Caco-2 (cell line): ENCODE measurements around the gene FBXO24. TPM values are rescaled to one million over a fixed set of nuclear protein-coding genes. Genes with fewer than 3 reads are reported as not detected.

Experiments
- BruUV-seq: library from RNA; stranded (reverse); fragments of 400-500 nt; replicated peaks from 2 replicates; lab custom pipeline; 2021; lab: Mats Ljungman, UMichigan
- CTCF ChIA-PET: fragments of 300-600 bp; sonication (Branson Sonifier 250); formaldehyde crosslinking; loops from one replicate; lab custom pipeline; 2022; ENCODE audit warnings: antibody characterized with exemption; lab: Charles Lee
- POLR2A ChIA-PET: fragments of 300-600 bp; sonication (Branson Sonifier 250); formaldehyde crosslinking; loops from one replicate; lab custom pipeline; 2022; ENCODE audit warnings: antibody characterized with exemption; lab: Charles Lee
- DNase-seq, 2 experiments: peaks; one replicate each; pipeline versions ENCODE4 v3.0.0 to v3.0.0-alpha.2; 2020 to 2022
- H3K27me3 ChIP-seq: replicated peaks from 2 replicates; pipeline ENCODE4 v1.6.0; 2011; ENCODE audit warnings: low read length; ENCODE audit not compliant: control insufficient read depth, insufficient read depth
- H3K36me3 ChIP-seq: 2 replicates; pipeline ENCODE4 v1.5.1; 2011; ENCODE audit warnings: low read length; ENCODE audit not compliant: control insufficient read depth, insufficient read depth
- H3K4me1 ChIP-seq: fragments of 250-450 bp; sonication (Bioruptor Pico); 2 replicates; pipeline ENCODE4 v1.5.1; 2020; ENCODE audit warnings: mild to moderate bottlenecking
- H3K4me3 ChIP-seq: 2 replicates; pipeline ENCODE4 v1.5.1; 2011; ENCODE audit warnings: low read depth, mild to moderate bottlenecking, control low read depth, low read length
- H3K9me3 ChIP-seq: fragments of 250-450 bp; sonication (Bioruptor Pico); 2 replicates; pipeline ENCODE4 v1.5.1; 2020; ENCODE audit warnings: mild to moderate bottlenecking, moderate library complexity
- H3K27ac Mint-ChIP-seq: one replicate; pipeline ENCODE4 v1.8.0; 2022; ENCODE audit warnings: mixed read lengths; ENCODE audit not compliant: unreplicated experiment
- H3K27me3 Mint-ChIP-seq: one replicate; pipeline ENCODE4 v1.8.0; 2022; ENCODE audit warnings: mixed read lengths; ENCODE audit not compliant: insufficient read depth, unreplicated experiment
- H3K36me3 Mint-ChIP-seq: one replicate; pipeline ENCODE4 v1.8.0; 2022; ENCODE audit warnings: mild to moderate bottlenecking, mixed read lengths; ENCODE audit not compliant: insufficient read depth, unreplicated experiment
- H3K4me1 Mint-ChIP-seq: one replicate; pipeline ENCODE4 v1.8.0; 2022; ENCODE audit warnings: low read depth, mixed read lengths; ENCODE audit not compliant: unreplicated experiment
- H3K4me3 Mint-ChIP-seq: one replicate; pipeline ENCODE4 v1.8.0; 2022; ENCODE audit warnings: mild to moderate bottlenecking, moderate library complexity, mixed read lengths; ENCODE audit not compliant: unreplicated experiment
- H3K9me3 Mint-ChIP-seq: one replicate; pipeline ENCODE4 v1.8.0; 2022; ENCODE audit warnings: mixed read lengths; ENCODE audit not compliant: unreplicated experiment
- CTCF ChIP-seq, 2 experiments: fragments of 200-600 bp in 1 of 2; IDR thresholded peaks; 1 replicate in 1 of 2; 2 replicates in 1 of 2; pipeline versions ENCODE4 v1.5.1 to v1.8.0; 2011 to 2022; ENCODE audit warnings: antibody characterized with exemption in 1 of 2, control low read depth in 1 of 2, inconsistent platforms in 1 of 2, low read depth in 1 of 2, low read length in 1 of 2, mild to moderate bottlenecking in 1 of 2, moderate library complexity in 1 of 2; ENCODE audit not compliant: insufficient read depth in 1 of 2, severe bottlenecking in 1 of 2, unreplicated experiment in 1 of 2
- intact Hi-C: fragments of 100-400 bp; cut with micrococcal nuclease; formaldehyde crosslinking; loops from one replicate; pipeline ENCODE4 v1.10.0; 2022; ENCODE audit not compliant: unreplicated experiment
- total RNA-seq: library from RNA; stranded (reverse); gene quantifications from 2 replicates; pipeline ENCODE4 v1.2.3, GENCODE V29; 2022

The FBXO24 gene
- total RNA-seq, 1 experiment from 2014 or later = 1.5 TPM

GRCh38 chr7:100604976-100605911 lies 19.1 kb downstream of the FBXO24 start:
- Mint-ChIP-seq H3K27ac (peak overlapping the region; percentile 74), H3K4me1 (no peaks in the 10 kb centered on the region), H3K4me3 (peak overlapping the region; percentile 91), H3K27me3 (no peaks in the 10 kb centered on the region), H3K36me3 (peaks cover 14% of the 10 kb centered on the region), H3K9me3 (no peaks in the 10 kb centered on the region)
- H3K27me3 ChIP-seq = no peaks in the 10 kb centered on the region
- intact Hi-C loops = loop anchor here (1.0 to 2.0 kb wide), 6 partner anchors 18 to 120 kb away; partner anchors contain the start of genes FBXO24, GNB2 and LRCH4
- no peaks in the 10 kb centered on the region for H3K9me3 ChIP-seq
- CTCF ChIA-PET = interaction anchor here (0.6 to 2.2 kb wide), 4 partner anchors 19 to 100 kb away, joined by 6 to 10 read pairs (median 7); partner anchors contain the start of genes FBXO24, LRCH4 and POP7
- POLR2A ChIA-PET = interaction anchor here (1.8 kb wide), 1 partner anchor 20 kb away, joined by 10 read pairs; the partner anchor contains the start of genes FBXO24 and LRCH4
- H3K36me3 ChIP-seq = no peaks in the 10 kb centered on the region
- H3K4me1 ChIP-seq = peaks cover 16% of the 10 kb centered on the region
- no TSS peak for BruUV-seq
- TF ChIP-seq CTCF (IDR thresholded peaks at IDR 0.05; ENCODE audit: insufficient read depth in 1 of 2, low read depth in 1 of 2, low read length in 1 of 2, severe bottlenecking in 1 of 2, unreplicated experiment in 1 of 2) = no peak
- H3K4me3 ChIP-seq = peak overlapping the region; percentile 67
- DNase-seq = peak; percentile 78 to 80

GRCh38 chr7:100606313-100606712 lies 20.2 kb downstream of the FBXO24 start:
- no TSS peak for BruUV-seq
- Mint-ChIP-seq H3K4me1 (no peaks in the 10 kb centered on the region), H3K36me3 (peaks cover 17% of the 10 kb centered on the region), H3K9me3 (no peaks in the 10 kb centered on the region), H3K4me3 (peak overlapping the region; percentile 91), H3K27me3 (no peaks in the 10 kb centered on the region), H3K27ac (no peak overlapping the region)
- CTCF ChIA-PET = interaction anchor here (1.5 to 2.2 kb wide), 3 partner anchors 20 to 99 kb away, joined by 6 to 10 read pairs (median 6); partner anchors contain the start of genes FBXO24, LRCH4 and POP7
- peak overlapping the region; percentile 67 for H3K4me3 ChIP-seq
- no peaks in the 10 kb centered on the region for H3K27me3 ChIP-seq
- H3K36me3 ChIP-seq = no peaks in the 10 kb centered on the region
- no peak for TF ChIP-seq CTCF (IDR thresholded peaks at IDR 0.05; ENCODE audit: insufficient read depth in 1 of 2, low read depth in 1 of 2, low read length in 1 of 2, severe bottlenecking in 1 of 2, unreplicated experiment in 1 of 2)
- H3K9me3 ChIP-seq = no peaks in the 10 kb centered on the region
- peaks cover 17% of the 10 kb centered on the region for H3K4me1 ChIP-seq
- no peak for DNase-seq
- intact Hi-C loops = no loop called here
- POLR2A ChIA-PET = interaction anchor here (1.8 kb wide), 1 partner anchor 21 kb away, joined by 10 read pairs; the partner anchor contains the start of genes FBXO24 and LRCH4

GRCh38 chr7:100607111-100607510 lies 21.0 kb downstream of the FBXO24 start:
- Mint-ChIP-seq H3K27ac (no peak overlapping the region), H3K36me3 (peaks cover 25% of the 10 kb centered on the region), H3K9me3 (no peaks in the 10 kb centered on the region), H3K27me3 (no peaks in the 10 kb centered on the region), H3K4me3 (peak overlapping the region; percentile 52), H3K4me1 (no peaks in the 10 kb centered on the region)
- no peak overlapping the region for H3K4me3 ChIP-seq
- TF ChIP-seq CTCF (IDR thresholded peaks at IDR 0.05; ENCODE audit: insufficient read depth in 1 of 2, low read depth in 1 of 2, low read length in 1 of 2, severe bottlenecking in 1 of 2, unreplicated experiment in 1 of 2) = no peak
- no peak for DNase-seq
- intact Hi-C loops = no loop called here
- H3K27me3 ChIP-seq = no peaks in the 10 kb centered on the region
- CTCF ChIA-PET = interaction anchor here (2.2 kb wide), 1 partner anchor 23 kb away, joined by 7 read pairs; no protein-coding TSS in a partner anchor
- BruUV-seq = no TSS peak
- POLR2A ChIA-PET = interaction anchor here (0.6 kb wide), 1 partner anchor 22 kb away, joined by 4 read pairs; no protein-coding TSS in a partner anchor
- H3K9me3 ChIP-seq = no peaks in the 10 kb centered on the region
- H3K36me3 ChIP-seq = no peaks in the 10 kb centered on the region
- peaks cover 13% of the 10 kb centered on the region for H3K4me1 ChIP-seq
